ENCODE measurements around the gene MAGEB18.

MAGEB18 gene

DNA sequence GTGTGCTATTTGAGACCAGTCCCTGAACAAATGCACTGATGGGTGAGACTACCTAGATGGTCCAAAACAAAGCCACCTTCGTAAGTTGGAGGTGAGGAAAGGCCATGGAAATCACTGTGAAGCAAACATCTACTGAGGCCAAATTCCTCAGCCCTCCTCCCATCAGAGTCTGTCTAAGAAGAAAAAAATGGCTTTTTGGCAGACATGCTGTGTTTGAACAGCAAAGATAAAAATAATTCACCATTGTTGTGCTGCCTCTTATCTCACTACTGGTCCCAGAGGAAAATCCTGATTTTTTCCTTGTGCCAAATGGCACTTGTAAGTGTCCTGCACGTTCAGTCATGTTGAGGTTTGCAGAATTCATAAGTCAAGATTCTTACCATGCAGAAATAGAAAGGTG is 7.9 kb downstream of the MAGEB18 start:
- Histone ChIP-seq H3K27ac (ENCODE audit: low read depth, low read length, poor library complexity, severe bottlenecking) (no peak overlapping the region), H3K27me3 (ENCODE audit: insufficient read depth, low read length) (no peaks in the 10 kb centered on the region), H3K4me2 (ENCODE audit: low read length) (no peak overlapping the region), H3K36me3 (ENCODE audit: insufficient read depth, low read length) (no peaks in the 10 kb centered on the region), H4K20me1 (ENCODE audit: insufficient read depth, low read length) (no peaks in the 10 kb centered on the region), H3F3A (ENCODE audit: insufficient read depth, low read length) (no peaks in the 10 kb centered on the region), H3K4me1 (ENCODE audit: insufficient read depth, low read length, severe bottlenecking) (no peaks in the 10 kb centered on the region), H3K9ac (ENCODE audit: low read length) (no peak overlapping the region), H3K9me2 (ENCODE audit: low read depth, low read length) (no peaks in the 10 kb centered on the region), H2AFZ (ENCODE audit: low read length) (no peak overlapping the region), H3K4me3 (ENCODE audit: low read depth, low read length, poor library complexity, severe bottlenecking) (no peak overlapping the region), H3K79me2 (ENCODE audit: insufficient read depth, low read length) (no peaks in the 10 kb centered on the region), H3K9me3 (ENCODE audit: low read length) (no peaks in the 10 kb centered on the region)
- TF ChIP-seq EZH2 (IDR thresholded peaks at IDR 0.05; ENCODE audit: borderline replicate concordance, low read length), result no peak
- TF ChIP-seq, protein P1, sequence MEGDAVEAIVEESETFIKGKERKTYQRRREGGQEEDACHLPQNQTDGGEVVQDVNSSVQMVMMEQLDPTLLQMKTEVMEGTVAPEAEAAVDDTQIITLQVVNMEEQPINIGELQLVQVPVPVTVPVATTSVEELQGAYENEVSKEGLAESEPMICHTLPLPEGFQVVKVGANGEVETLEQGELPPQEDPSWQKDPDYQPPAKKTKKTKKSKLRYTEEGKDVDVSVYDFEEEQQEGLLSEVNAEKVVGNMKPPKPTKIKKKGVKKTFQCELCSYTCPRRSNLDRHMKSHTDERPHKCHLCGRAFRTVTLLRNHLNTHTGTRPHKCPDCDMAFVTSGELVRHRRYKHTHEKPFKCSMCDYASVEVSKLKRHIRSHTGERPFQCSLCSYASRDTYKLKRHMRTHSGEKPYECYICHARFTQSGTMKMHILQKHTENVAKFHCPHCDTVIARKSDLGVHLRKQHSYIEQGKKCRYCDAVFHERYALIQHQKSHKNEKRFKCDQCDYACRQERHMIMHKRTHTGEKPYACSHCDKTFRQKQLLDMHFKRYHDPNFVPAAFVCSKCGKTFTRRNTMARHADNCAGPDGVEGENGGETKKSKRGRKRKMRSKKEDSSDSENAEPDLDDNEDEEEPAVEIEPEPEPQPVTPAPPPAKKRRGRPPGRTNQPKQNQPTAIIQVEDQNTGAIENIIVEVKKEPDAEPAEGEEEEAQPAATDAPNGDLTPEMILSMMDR (IDR thresholded peaks at IDR 0.05; ENCODE audit: low read length), result no peak

- no peaks in the 10 kb centered on the region for H3F3A ChIP-seq (ENCODE audit: insufficient read depth, low read length)
- H3K9ac ChIP-seq (ENCODE audit: low read length), result no peak within 1 kb of the TSS
- TF ChIP-seq, protein P1 (IDR thresholded peaks at IDR 0.05; ENCODE audit: low read length), result no peak
- no peak for TF ChIP-seq EZH2 (IDR thresholded peaks at IDR 0.05; ENCODE audit: borderline replicate concordance, low read length)
- no peak within 1 kb of the TSS for H2AFZ ChIP-seq (ENCODE audit: low read length)
- no peak within 1 kb of the TSS for H3K4me3 ChIP-seq (ENCODE audit: low read depth, low read length, poor library complexity, severe bottlenecking)
- no peak within 1 kb of the TSS for H3K4me2 ChIP-seq (ENCODE audit: low read length)
- no peak within 1 kb of the TSS for H3K27ac ChIP-seq (ENCODE audit: low read depth, low read length, poor library complexity, severe bottlenecking)
- no peaks in the 10 kb centered on the region for H3K4me1 ChIP-seq (ENCODE audit: insufficient read depth, low read length, severe bottlenecking)
- H3K9me3 ChIP-seq (ENCODE audit: low read length), result no peaks in the 10 kb centered on the region
- H3K36me3 ChIP-seq (ENCODE audit: insufficient read depth, low read length), result no peaks in the 10 kb centered on the region
- H3K79me2 ChIP-seq (ENCODE audit: insufficient read depth, low read length), result no peaks in the 10 kb centered on the region
- no peaks in the 10 kb centered on the region for H3K27me3 ChIP-seq (ENCODE audit: insufficient read depth, low read length)
- H3K9me2 ChIP-seq (ENCODE audit: low read depth, low read length), result no peaks in the 10 kb centered on the region
- H4K20me1 ChIP-seq (ENCODE audit: insufficient read depth, low read length), result no peaks in the 10 kb centered on the region
Observed at GRCh38 chrX:26160301-26160700, 22.2 kb downstream of the MAGEB18 start, which contains the start of gene MAGEB6B. Gene MAGEB6B (plus strand): TSS chrX:26160601. CDS start chrX:26160601, 0 bp downstream.

Data from OCI-LY1 (cell line).